Peyer's patch (tissue), 4 donors: ENCODE results near the gene COG2. TPM values are rescaled to one million over a fixed set of nuclear protein-coding genes. Genes with fewer than 3 reads are reported as not detected.

Source experiments
- DNase-seq, 3 donors: peaks; one replicate each; pipeline ENCODE4 v3.0.0-alpha.2; 2017 to 2019
- H3K27ac ChIP-seq, 4 donors: fragments of 200-600 bp; sonication (generic); one replicate each; pipeline ENCODE4 v1.5.1; 2016 to 2019
- H3K27me3 ChIP-seq, 2 donors: fragments of 200-600 bp; sonication (generic); one replicate each; pipeline ENCODE4 v1.5.1; 2019
- H3K36me3 ChIP-seq, 3 donors: fragments of 200-600 bp; sonication (generic); one replicate each; pipeline ENCODE4 v1.5.1; 2016 to 2019
- H3K4me1 ChIP-seq, 4 donors: fragments of 200-600 bp; sonication (generic); one replicate each; pipeline ENCODE4 v1.5.1; 2016 to 2019
- H3K4me3 ChIP-seq, 4 donors: fragments of 200-600 bp; sonication (generic); 1 replicate in 3 of 4; 2 replicates in 1 of 4; pipeline ENCODE4 v1.5.1; 2016 to 2019; ENCODE audit warnings: mild to moderate bottlenecking in 1 of 4
- H3K9me3 ChIP-seq, 4 donors: fragments of 200-600 bp; sonication (generic); one replicate each; pipeline ENCODE4 v1.5.1; 2016 to 2019; ENCODE audit warnings: mild to moderate bottlenecking in 1 of 4
- CTCF ChIP-seq, 6 experiments: fragments of 450-650 bp in 4 of 6; fragments of 200-600 bp in 2 of 6; sonication (generic) in 1 of 6; IDR thresholded peaks; one replicate each; pipeline ENCODE4 v1.5.1; 2017 to 2019; ENCODE audit warnings: antibody characterized with exemption in 6 of 6, mild to moderate bottlenecking in 3 of 6, moderate library complexity in 1 of 6
- POLR2A ChIP-seq, 2 donors: fragments of 450-650 bp; IDR thresholded peaks; one replicate each; pipeline ENCODE4 v1.5.1; 2017; ENCODE audit warnings: antibody characterized with exemption in 2 of 2, mild to moderate bottlenecking in 2 of 2, moderate library complexity in 2 of 2
- total RNA-seq, 4 donors: library from RNA; depleted of rRNA; stranded (reverse); fragments of >200 nt; gene quantifications; one replicate each; pipeline ENCODE4 v1.1.0, GENCODE V29; 2016

The COG2 gene
- 10 to 100 TPM; 30.5 to 43.9 (median 40.0) TPM for total RNA-seq

GRCh38 chr1:230642263-230642959 lies at the start of gene COG2:
TSS of gene COG2 (plus strand) at chr1:230642481. CDS start at chr1:230642607, 126 bp downstream.
- Histone ChIP-seq H3K27ac (peak within 1 kb of the TSS; percentile 72 to 90 (median 82)), H3K4me3 (peak within 1 kb of the TSS; percentile 61 to 88 (median 71)), H3K36me3 (no peaks in the 10 kb centered on the region), H3K4me1 (peaks cover 0 to 19% (median 1%) of the 10 kb centered on the region in 4 donors), H3K9me3 (no peaks in the 10 kb centered on the region), H3K27me3 (no peaks in the 10 kb centered on the region)
- peak; percentile 94 to 97 (median 97) for DNase-seq
- peak; percentile 61 to 74 for TF ChIP-seq POLR2A (IDR thresholded peaks at IDR 0.05)
- peak; percentile 99 to 100 (median 99) for TF ChIP-seq CTCF (IDR thresholded peaks at IDR 0.05)

- no peaks in the 10 kb centered on the region for H3K36me3 ChIP-seq
- no peaks in the 10 kb centered on the region for H3K27me3 ChIP-seq
- no peaks in the 10 kb centered on the region for H3K9me3 ChIP-seq
- no peaks in the 10 kb centered on the region for H3K4me1 ChIP-seq
- DNase-seq: no peak
- H3K27ac ChIP-seq: no peak overlapping the region
- H3K4me3 ChIP-seq: no peak overlapping the region
- TF ChIP-seq CTCF (IDR thresholded peaks at IDR 0.05): no peak
- no peak for TF ChIP-seq POLR2A (IDR thresholded peaks at IDR 0.05)
These were observed 49.4 kb upstream of the COG2 start for GRCh38 chr1:230592848-230593414.

GRCh38 chr1:230594214-230594773 lies 48.0 kb upstream of the COG2 start:
- no peaks in the 10 kb centered on the region for H3K36me3 ChIP-seq
- DNase-seq: no peak

GRCh38 chr1:230595181-230595580 lies 47.1 kb upstream of the COG2 start:
- Histone ChIP-seq H3K4me3 (no peak overlapping the region), H3K4me1 (no peaks in the 10 kb centered on the region), H3K27me3 (no peaks in the 10 kb centered on the region), H3K27ac (no peak overlapping the region), H3K36me3 (no peaks in the 10 kb centered on the region), H3K9me3 (no peaks in the 10 kb centered on the region)
- DNase-seq: no peak
- TF ChIP-seq POLR2A (IDR thresholded peaks at IDR 0.05) (no peak), CTCF (IDR thresholded peaks at IDR 0.05) (no peak)

More at GRCh38 chr1:230594214-230594773, 48.0 kb upstream of the COG2 start:
- Histone ChIP-seq H3K27me3 (no peaks in the 10 kb centered on the region), H3K27ac (no peak overlapping the region), H3K9me3 (no peaks in the 10 kb centered on the region), H3K4me3 (no peak overlapping the region), H3K4me1 (no peaks in the 10 kb centered on the region)
- TF ChIP-seq POLR2A (IDR thresholded peaks at IDR 0.05): no peak
- TF ChIP-seq CTCF (IDR thresholded peaks at IDR 0.05): no peak

GRCh38 chr1:230596306-230596705 lies 46.0 kb upstream of the COG2 start:
- Histone ChIP-seq H3K27me3 (no peaks in the 10 kb centered on the region), H3K4me1 (no peaks in the 10 kb centered on the region), H3K9me3 (no peaks in the 10 kb centered on the region), H3K4me3 (no peak overlapping the region), H3K36me3 (no peaks in the 10 kb centered on the region), H3K27ac (no peak overlapping the region)
- no peak for DNase-seq
- TF ChIP-seq CTCF (IDR thresholded peaks at IDR 0.05) (no peak), POLR2A (IDR thresholded peaks at IDR 0.05) (no peak)
